Heart left ventricle (tissue), 13 donors: ENCODE data around the gene ARPP21.

Source experiments
- POLR2A ChIP-seq, 2 donors: fragments of 450-650 bp; IDR thresholded peaks; one replicate each; pipeline ENCODE4 v1.6.1; 2017; ENCODE audit warnings: antibody characterized with exemption in 2 of 2, mild to moderate bottlenecking in 2 of 2, moderate library complexity in 2 of 2
- TF ChIP-seq, protein P1 (sequence below), 12 donors: fragments of 200-600 bp; sonication (generic) in 4 of 12; IDR thresholded peaks; one replicate each; pipeline versions ENCODE4 v1.5.0 to v1.8.0; 2018 to 2022; ENCODE audit warnings: antibody characterized with exemption in 12 of 12, mild to moderate bottlenecking in 5 of 12
- donor health status: ischemic (EF 13 %, LVEDD 7.1; RV severe dilation, severe dysfunction).
- donor health status: DM: no; HTN: yes; CAD: no.
- donor health status: DM: no; HTN: no; CAD: no.
- donor health status: ischemic (EF 25% LVEDD 6.9; RV normal size, moderate dysfunction).
- donor health status: ischemic (EF 25% LVEDD 5.7; RV mildly dilated, moderate dysfunction).
- donor health status: ischemic (EF 35%, LVEDD 5.7; RV mildly dilated, moderate dysfunction).
- donor health status: nonischemic (EF 11% LVEDD 7.7; RV severe dilation, severe dysfunction).
- donor health status: DM: yes; HTN: yes; CAD: no.
- donor health status: PGD.
- donor health status: ischemic (EF 29% LVEDD 5.4; RV normal size, mild dysfunction).
- donor health status: nonischemic (EF 23%, LVEDD 6.1; RV moderate dilation, normal function).

DNA sequence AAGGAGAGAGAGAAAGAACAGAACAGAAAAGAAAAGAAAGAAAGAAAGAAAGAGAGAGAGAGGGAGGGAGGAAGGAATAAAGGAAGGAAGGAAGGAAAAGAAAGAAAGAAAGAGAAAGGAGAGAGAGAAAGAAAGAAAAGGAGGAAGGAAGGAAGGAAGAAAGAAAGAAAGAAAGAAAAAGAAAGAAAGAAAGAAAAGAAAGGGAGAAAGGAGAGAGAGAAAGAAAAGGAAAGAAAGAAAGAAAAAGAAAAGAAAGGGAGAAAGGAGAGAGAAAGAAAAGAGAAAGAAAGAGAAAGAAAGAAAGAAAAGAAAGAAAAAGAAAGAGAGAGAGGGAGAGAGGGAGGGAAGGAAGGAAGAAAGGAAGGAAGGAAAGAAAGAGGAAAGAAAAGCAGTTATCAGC lies 108.8 kb downstream of the ARPP21 start:
- TF ChIP-seq, protein P1, sequence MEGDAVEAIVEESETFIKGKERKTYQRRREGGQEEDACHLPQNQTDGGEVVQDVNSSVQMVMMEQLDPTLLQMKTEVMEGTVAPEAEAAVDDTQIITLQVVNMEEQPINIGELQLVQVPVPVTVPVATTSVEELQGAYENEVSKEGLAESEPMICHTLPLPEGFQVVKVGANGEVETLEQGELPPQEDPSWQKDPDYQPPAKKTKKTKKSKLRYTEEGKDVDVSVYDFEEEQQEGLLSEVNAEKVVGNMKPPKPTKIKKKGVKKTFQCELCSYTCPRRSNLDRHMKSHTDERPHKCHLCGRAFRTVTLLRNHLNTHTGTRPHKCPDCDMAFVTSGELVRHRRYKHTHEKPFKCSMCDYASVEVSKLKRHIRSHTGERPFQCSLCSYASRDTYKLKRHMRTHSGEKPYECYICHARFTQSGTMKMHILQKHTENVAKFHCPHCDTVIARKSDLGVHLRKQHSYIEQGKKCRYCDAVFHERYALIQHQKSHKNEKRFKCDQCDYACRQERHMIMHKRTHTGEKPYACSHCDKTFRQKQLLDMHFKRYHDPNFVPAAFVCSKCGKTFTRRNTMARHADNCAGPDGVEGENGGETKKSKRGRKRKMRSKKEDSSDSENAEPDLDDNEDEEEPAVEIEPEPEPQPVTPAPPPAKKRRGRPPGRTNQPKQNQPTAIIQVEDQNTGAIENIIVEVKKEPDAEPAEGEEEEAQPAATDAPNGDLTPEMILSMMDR (IDR thresholded peaks at IDR 0.05), result no peak
- TF ChIP-seq POLR2A (IDR thresholded peaks at IDR 0.05), result no peak
